ENCODE measurements around the gene RALBP1. TPM values are rescaled to one million over a fixed set of nuclear protein-coding genes. Genes with fewer than 3 reads are reported as not detected.

Gene RALBP1
- total and polyA plus RNA-seq, 9 of the 15 experiments (the other 6 are each of a cell fraction or from before 2014, with no cell fraction given), result 10.9 to 70.0 (median 61.3) TPM

DNA sequence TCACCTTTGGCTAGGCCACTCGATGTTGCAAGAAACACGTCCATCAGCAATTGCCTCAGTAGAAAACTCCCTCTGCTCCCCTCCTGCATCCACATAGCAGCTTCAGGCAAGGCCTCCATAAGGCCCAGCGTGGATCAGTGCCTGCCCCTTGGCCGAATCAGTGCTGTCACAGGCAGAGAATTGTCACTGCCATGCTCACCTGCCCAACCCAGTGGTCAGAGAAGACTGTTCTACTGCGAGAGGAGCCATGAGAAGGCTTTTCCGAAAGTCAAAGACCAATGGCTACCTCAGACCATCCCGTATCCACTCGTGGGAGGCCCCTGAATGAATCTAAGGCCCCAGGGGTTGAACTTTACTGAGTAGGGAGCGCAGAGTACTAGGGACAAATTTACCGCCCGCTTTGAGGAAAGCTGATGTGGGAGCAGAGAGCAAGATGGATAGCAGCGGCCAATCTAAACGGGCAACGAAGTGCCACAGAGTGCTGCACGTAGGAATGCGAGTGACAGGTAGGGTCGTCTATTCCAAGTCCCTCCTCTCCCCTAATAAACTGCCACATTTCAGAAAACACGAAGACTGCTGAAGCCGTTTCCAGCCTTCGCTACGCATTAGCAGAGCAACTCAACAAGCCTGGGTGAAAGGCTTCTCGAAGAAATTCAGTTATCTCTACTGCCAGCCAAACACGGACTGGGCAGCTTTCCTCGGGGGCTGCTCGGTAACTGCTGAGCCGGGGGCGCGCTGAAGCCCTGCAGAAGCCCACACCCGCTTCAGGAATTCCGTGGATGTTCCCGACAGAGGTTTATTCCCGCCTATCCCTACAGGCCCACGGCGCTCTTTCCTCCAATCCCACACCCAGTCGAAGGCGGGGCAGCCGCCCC is 968 bp upstream of the RALBP1 start (continued):
- TF ChIP-seq, protein P1, sequence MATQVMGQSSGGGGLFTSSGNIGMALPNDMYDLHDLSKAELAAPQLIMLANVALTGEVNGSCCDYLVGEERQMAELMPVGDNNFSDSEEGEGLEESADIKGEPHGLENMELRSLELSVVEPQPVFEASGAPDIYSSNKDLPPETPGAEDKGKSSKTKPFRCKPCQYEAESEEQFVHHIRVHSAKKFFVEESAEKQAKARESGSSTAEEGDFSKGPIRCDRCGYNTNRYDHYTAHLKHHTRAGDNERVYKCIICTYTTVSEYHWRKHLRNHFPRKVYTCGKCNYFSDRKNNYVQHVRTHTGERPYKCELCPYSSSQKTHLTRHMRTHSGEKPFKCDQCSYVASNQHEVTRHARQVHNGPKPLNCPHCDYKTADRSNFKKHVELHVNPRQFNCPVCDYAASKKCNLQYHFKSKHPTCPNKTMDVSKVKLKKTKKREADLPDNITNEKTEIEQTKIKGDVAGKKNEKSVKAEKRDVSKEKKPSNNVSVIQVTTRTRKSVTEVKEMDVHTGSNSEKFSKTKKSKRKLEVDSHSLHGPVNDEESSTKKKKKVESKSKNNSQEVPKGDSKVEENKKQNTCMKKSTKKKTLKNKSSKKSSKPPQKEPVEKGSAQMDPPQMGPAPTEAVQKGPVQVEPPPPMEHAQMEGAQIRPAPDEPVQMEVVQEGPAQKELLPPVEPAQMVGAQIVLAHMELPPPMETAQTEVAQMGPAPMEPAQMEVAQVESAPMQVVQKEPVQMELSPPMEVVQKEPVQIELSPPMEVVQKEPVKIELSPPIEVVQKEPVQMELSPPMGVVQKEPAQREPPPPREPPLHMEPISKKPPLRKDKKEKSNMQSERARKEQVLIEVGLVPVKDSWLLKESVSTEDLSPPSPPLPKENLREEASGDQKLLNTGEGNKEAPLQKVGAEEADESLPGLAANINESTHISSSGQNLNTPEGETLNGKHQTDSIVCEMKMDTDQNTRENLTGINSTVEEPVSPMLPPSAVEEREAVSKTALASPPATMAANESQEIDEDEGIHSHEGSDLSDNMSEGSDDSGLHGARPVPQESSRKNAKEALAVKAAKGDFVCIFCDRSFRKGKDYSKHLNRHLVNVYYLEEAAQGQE (IDR thresholded peaks at IDR 0.05; ENCODE audit: borderline replicate concordance), result peak; percentile 76; the same call in 1 of the 2 replicates
- TF ChIP-seq, protein P1 (CRISPR knock-in tag; IDR thresholded peaks at IDR 0.05; ENCODE audit: low read depth), result no peak
- TF ChIP-seq CREM (IDR thresholded peaks at IDR 0.05; ENCODE audit: low read depth) (no peak), EGR1 (conservative IDR thresholded peaks at IDR 0.05) (no peak), E2F5 (CRISPR knock-in tag; IDR thresholded peaks at IDR 0.05) (no peak), CSDE1 (IDR thresholded peaks at IDR 0.05) (no peak), ZNF717 (CRISPR knock-in tag; IDR thresholded peaks at IDR 0.05) (no peak), ZNF274 (IDR thresholded peaks at IDR 0.05; ENCODE audit: borderline replicate concordance, low read depth, low read length) (no peak), STAT5A (IDR thresholded peaks at IDR 0.05; ENCODE audit: borderline replicate concordance, low read length) (no peak), ZNF224 (CRISPR knock-in tag; IDR thresholded peaks at IDR 0.05) (0 out of 2 replicates have a peak, but pooled peaks have one; percentile 56), TAF1 (IDR thresholded peaks at IDR 0.05; ENCODE audit: control insufficient read depth, extremely low read depth, insufficient read depth, low read length, severe bottlenecking) (no peak), RBM39 (optimal IDR thresholded peaks at IDR 0.05; ENCODE audit: low read depth, low read length) (peak; percentile 15), KAT8 (IDR thresholded peaks at IDR 0.05; ENCODE audit: low read depth) (no peak), TAF15 (IDR thresholded peaks at IDR 0.05; ENCODE audit: low read depth, low read length) (no peak)
- TF ChIP-seq, protein P2, sequence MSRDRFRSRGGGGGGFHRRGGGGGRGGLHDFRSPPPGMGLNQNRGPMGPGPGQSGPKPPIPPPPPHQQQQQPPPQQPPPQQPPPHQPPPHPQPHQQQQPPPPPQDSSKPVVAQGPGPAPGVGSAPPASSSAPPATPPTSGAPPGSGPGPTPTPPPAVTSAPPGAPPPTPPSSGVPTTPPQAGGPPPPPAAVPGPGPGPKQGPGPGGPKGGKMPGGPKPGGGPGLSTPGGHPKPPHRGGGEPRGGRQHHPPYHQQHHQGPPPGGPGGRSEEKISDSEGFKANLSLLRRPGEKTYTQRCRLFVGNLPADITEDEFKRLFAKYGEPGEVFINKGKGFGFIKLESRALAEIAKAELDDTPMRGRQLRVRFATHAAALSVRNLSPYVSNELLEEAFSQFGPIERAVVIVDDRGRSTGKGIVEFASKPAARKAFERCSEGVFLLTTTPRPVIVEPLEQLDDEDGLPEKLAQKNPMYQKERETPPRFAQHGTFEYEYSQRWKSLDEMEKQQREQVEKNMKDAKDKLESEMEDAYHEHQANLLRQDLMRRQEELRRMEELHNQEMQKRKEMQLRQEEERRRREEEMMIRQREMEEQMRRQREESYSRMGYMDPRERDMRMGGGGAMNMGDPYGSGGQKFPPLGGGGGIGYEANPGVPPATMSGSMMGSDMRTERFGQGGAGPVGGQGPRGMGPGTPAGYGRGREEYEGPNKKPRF (IDR thresholded peaks at IDR 0.05; ENCODE audit: low read depth, low read length), result no peak

Measured in K562 (cell line).